GM21515 (cell line): ENCODE results near the gene KRTAP2-4.
"Not testable (repeated sequence)": the region's sequence is repeated elsewhere in the genome, so short reads cannot be mapped to it uniquely, and the experiment has no call there.

Experiments
- ATAC-seq: cut with Tn5 transposase; IDR thresholded peaks from one replicate; pipeline ENCODE4 v1.9.1; 2021; ENCODE audit not compliant: unreplicated experiment

KRTAP2-4 gene

GRCh38 chr17:41071606-41072360 is 6.1 kb upstream of the KRTAP2-4 start:
- no peak for ATAC-seq

GRCh38 chr17:41069031-41069430 is 3.4 kb upstream of the KRTAP2-4 start:
- ATAC-seq = no peak

- no peak for ATAC-seq
These were observed 1.6 kb upstream of the KRTAP2-4 start for GRCh38 chr17:41067281-41067680.

DNA sequence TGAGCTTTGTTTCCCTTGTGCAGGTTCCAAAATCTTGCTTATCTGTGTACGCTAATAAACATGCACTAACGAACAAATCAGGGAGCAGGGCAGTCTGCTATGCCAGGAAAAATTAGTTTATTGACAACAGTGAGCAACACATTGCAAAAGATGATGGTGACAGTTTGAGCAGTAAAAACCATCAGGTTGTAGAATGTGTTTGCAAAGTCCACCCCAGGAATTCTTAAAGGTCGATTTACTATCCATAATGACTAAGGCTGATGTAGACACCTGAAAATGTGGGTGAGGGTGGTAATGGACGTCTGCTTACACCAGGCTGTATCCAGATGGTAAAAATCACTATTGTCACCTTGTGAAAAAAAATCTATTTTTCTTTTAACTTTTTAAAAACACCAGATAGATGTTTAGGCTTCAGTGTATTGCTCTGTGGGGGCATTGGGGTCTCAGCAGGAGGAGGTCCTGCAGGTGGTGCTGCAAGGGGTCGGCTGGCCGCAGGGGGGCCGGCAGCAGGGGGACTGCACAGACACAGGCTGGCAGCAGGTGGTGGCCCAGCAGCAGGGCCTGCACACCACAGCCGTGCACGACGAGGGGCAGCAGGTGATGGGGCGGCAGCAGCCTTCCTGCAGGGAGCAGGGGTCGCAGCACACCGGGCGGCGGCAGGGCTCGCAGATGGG is 526 bp downstream of the KRTAP2-4 start:
- ATAC-seq = not testable (repeated sequence)

DNA sequence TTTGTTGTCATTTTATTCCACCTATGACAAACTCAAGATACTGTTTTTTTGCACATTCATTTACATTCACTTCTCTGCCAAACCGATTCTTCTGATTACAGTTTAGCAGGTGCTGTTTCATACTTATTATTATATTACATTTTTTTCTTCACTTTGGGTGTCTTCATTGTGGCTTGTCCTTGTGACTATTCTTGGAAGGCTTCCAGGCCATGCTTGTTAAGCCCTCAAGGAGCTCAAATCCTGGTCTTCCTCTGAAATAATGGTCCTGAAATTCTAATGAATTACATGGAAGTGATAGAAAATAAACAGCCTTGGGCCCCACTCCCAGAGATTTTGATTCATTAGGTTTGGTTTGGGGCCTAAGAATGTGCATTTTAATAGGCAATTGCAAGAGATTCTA is 1.4 kb downstream of the KRTAP2-4 start:
- no peak for ATAC-seq

GRCh38 chr17:41063449-41063848 is 2.2 kb downstream of the KRTAP2-4 start:
- ATAC-seq = no peak

- ATAC-seq = no peak
These were observed 3.7 kb downstream of the KRTAP2-4 start for GRCh38 chr17:41061964-41062363.

GRCh38 chr17:41060052-41060604 is 5.6 kb downstream of the KRTAP2-4 start, which contains the start of gene KRTAP2-3:
Gene KRTAP2-3, minus strand, starts transcription at chr17:41060114. Its CDS starts 64 bp downstream, at chr17:41060050.
- ATAC-seq = no peak

DNA sequence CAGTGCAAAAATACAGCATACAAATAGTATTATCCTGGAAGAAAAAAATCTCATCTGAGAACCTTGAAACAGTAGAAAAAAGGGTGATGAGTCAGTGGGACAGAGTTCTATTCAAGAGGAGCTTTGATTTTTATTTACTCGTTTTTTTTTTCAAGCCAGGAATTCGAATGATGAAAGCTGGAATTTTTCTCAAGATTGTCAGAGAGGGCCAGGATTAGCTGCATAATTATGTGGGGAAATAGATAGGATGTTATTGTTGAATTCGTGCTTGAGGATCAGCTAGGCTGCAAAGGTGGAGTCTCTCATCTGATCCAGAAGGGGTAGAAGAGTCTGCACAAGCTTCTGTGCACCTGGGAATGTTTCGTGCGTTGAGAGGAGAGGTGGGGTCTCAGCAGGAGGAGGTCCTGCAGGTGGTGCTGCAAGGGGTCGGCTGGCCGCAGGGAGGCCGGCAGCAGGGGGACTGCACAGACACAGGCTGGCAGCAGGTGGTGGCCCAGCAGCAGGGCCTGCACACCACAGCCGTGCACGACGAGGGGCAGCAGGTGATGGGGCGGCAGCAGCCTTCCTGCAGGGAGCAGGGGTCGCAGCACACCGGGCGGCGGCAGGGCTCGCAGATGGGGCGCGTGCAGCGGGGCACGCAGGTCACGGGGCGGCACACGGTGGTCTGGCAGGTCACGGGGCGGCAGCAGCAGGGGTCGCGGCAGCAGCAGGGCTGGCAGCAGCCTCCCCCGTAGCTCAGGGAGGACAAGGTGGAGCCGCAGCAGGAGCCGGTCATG is 6.2 kb downstream of the KRTAP2-4 start:
- not testable (repeated sequence) for ATAC-seq

GRCh38 chr17:41058741-41059140 is 6.9 kb downstream of the KRTAP2-4 start:
- no peak for ATAC-seq

- ATAC-seq = no peak
These were observed 8.1 kb downstream of the KRTAP2-4 start for GRCh38 chr17:41057547-41057946.

DNA sequence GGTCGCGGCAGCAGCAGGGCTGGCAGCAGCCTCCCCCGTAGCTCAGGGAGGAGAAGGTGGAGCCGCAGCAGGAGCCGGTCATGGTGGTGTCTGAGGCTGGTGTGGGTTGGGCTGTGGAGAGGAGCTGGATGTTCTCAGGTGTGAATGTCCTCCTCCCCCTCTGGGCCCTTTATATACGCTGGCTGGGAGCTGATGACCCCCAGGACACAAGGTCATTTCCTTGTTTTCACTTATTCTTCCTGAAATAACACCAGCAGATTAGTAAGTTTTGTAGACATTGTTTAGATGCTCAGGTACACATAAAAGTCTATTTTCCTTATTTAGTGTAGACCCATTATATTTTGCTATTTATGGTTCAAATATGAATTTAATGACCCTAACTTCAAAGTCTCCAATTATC is 10.5 kb downstream of the KRTAP2-4 start, which contains the start of gene KRTAP2-2:
Gene KRTAP2-2, minus strand, starts transcription at position 101 of the 400 bp plus-strand sequence. Its CDS starts 19 bp downstream, at position 82.
- not testable (repeated sequence) for ATAC-seq

GRCh38 chr17:41054556-41054955 is 11.1 kb downstream of the KRTAP2-4 start:
- not testable (repeated sequence) for ATAC-seq

GRCh38 chr17:41054025-41054424 is 11.7 kb downstream of the KRTAP2-4 start:
- no peak for ATAC-seq

DNA sequence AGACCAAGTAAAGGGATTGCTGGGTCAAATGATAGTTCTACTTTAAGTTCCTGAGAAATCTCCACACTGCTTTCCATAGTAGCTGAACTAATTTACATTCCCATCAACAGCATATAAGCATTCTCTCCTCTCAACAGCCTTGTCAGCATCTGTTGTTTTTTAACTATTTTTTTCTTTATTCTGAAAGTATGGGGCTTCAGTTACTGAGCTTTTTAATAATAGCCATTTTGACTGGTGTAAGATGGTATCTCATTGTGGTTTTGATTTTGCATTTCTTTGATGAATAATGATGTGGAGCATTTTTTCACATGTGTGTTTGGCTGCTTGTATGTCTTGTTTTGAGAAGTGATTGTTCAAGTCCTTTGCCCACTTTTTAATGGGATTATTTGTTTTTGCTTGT is 13.1 kb downstream of the KRTAP2-4 start:
- ATAC-seq = no peak

GRCh38 chr17:41049110-41049509 is 16.6 kb downstream of the KRTAP2-4 start:
- ATAC-seq = no peak

DNA sequence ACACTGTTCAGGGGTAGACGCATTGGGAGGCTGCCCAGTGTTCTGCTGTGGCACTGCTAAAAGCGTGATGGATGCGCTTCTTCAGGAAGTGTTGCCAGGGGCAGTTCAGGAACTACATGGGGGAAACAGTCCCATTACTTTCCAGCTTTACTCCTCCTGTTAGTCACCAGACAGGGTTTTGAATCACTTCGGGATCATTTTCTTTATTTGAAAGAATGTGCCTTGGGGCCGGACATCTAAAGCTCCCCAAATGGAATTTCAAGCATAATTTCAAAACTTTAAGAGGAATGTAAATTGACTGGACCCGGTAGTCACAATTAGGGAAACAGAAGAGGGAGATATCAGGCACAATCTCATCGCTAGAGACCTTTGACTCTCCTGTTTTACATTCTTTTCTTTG is 17.2 kb downstream of the KRTAP2-4 start:
- no peak for ATAC-seq

DNA sequence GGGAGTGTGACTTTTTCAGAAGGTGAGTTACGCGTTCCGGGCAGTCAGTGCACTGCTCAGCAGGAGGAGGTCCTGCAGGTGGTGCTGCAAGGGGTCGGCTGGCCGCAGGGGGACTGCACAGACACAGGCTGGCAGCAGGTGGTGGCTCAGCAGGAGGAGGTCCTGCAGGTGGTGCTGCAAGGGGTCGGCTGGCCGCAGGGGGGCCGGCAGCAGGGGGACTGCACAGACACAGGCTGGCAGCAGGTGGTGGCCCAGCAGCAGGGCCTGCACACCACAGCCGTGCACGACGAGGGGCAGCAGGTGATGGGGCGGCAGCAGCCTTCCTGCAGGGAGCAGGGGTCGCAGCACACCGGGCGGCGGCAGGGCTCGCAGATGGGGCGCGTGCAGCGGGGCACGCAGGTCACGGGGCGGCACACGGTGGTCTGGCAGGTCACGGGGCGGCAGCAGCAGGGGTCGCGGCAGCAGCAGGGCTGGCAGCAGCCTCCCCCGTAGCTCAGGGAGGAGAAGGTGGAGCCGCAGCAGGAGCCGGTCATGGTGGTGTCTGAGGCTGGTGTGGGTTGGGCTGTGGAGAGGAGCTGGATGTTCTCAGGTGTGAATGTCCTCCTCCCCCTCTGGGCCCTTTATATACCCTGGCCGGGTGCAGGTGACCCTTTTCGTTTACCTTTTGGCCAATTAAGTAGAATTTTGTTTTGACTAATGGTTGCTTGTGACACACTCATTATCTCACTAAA is 18.8 kb downstream of the KRTAP2-4 start, which contains the start of gene KRTAP2-1:
Gene KRTAP2-1, minus strand, starts transcription at position 582 of the 731 bp plus-strand sequence. Its CDS starts 49 bp downstream, at position 533.
- not testable (repeated sequence) for ATAC-seq

- no peak for ATAC-seq
These were observed 22.7 kb downstream of the KRTAP2-4 start for GRCh38 chr17:41042953-41043352.
